Transverse colon (tissue), 4 donors: ENCODE results near the gene PRRT4.

Experiments
- EP300 ChIP-seq: sonication (generic); formaldehyde crosslinking; IDR thresholded peaks from one replicate; pipeline ENCODE4 v1.6.1; 2017; ENCODE audit warnings: antibody characterized with exemption, low read depth
- POLR2A ChIP-seq: fragments of 450-650 bp; IDR thresholded peaks from one replicate; pipeline ENCODE4 v1.6.1; 2016; ENCODE audit warnings: antibody characterized with exemption, mild to moderate bottlenecking, moderate library complexity
- POLR2AphosphoS5 ChIP-seq, 3 donors: sonication (generic); formaldehyde crosslinking; IDR thresholded peaks; one replicate each; pipeline ENCODE4 v1.6.1; 2016; ENCODE audit warnings: antibody characterized with exemption in 3 of 3
- TF ChIP-seq, protein P1 (sequence below), 5 experiments: fragments of 200-600 bp in 3 of 5; fragments of 450-650 bp in 2 of 5; sonication (generic) in 3 of 5; IDR thresholded peaks; 1 replicate in 2 of 5; 2 replicates in 3 of 5; pipeline ENCODE4 v1.5.1; 2016 to 2017; ENCODE audit warnings: antibody characterized with exemption in 5 of 5, inconsistent platforms in 3 of 5, mild to moderate bottlenecking in 2 of 5, moderate library complexity in 1 of 5

DNA sequence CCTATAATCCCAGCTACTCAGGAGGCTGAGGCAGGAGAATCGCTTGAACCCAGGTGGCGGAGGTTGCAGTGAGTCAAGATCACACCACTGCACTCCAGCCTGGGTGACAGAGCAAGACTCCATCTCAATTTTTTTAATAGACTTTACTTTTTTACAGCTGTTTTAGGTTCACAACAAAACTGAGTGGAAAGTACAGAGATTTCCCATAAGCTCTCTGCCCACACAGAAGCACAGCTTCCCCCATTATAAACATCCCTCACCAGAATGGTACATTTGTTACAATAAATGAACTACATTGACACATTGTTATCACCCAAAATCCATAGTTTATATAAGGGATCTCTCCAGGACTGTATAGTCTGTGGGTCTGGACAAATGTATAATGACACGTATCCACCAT lies 14.6 kb upstream of the PRRT4 start:
- TF ChIP-seq, protein P1, sequence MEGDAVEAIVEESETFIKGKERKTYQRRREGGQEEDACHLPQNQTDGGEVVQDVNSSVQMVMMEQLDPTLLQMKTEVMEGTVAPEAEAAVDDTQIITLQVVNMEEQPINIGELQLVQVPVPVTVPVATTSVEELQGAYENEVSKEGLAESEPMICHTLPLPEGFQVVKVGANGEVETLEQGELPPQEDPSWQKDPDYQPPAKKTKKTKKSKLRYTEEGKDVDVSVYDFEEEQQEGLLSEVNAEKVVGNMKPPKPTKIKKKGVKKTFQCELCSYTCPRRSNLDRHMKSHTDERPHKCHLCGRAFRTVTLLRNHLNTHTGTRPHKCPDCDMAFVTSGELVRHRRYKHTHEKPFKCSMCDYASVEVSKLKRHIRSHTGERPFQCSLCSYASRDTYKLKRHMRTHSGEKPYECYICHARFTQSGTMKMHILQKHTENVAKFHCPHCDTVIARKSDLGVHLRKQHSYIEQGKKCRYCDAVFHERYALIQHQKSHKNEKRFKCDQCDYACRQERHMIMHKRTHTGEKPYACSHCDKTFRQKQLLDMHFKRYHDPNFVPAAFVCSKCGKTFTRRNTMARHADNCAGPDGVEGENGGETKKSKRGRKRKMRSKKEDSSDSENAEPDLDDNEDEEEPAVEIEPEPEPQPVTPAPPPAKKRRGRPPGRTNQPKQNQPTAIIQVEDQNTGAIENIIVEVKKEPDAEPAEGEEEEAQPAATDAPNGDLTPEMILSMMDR (IDR thresholded peaks at IDR 0.05), result no peak
- no peak for TF ChIP-seq POLR2AphosphoS5 (IDR thresholded peaks at IDR 0.05)
- TF ChIP-seq EP300, result no peak
- no peak for TF ChIP-seq POLR2A
